ENCODE results near the gene TMEM81. TPM values are rescaled to one million over a fixed set of nuclear protein-coding genes. Genes with fewer than 3 reads are reported as not detected.

Gene TMEM81
- polyA plus RNA-seq, 1 of the 3 experiments (the other 2 are of a cell fraction) = 1.8 TPM

DNA sequence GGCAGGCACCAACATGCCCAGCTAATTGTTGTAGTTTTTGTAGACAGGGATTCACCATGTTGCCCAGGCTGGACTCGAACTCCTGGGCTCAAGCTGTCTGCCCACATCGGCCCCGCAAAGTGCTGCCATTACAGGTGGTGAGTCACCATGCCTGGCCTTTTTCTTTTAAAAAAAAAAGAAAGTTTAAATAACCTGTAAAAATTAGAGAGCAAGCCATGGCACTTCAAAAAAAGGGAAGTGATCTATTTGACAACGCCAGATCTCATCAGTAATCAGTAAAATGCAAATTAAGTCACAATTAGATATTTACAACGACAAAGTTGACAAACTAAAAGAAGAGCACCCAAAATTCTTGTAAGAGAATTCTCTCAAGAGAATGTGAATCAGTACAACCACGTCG, 40.5 kb upstream of the TMEM81 start:
- POLR2A ChIA-PET = no interaction called here
- no peak overlapping the region for H3K9ac ChIP-seq
- no peaks in the 10 kb centered on the region for H3K27me3 ChIP-seq (ENCODE audit: insufficient read depth)
- no peak overlapping the region for H3K4me2 ChIP-seq
- peaks cover 21% of the 10 kb centered on the region for H3K79me2 ChIP-seq (ENCODE audit: insufficient read depth)
- DNase-seq = no peak
- H3K4me1 ChIP-seq (ENCODE audit: control insufficient read depth in 1 of 2, insufficient read depth in 2 of 2, low read depth in 1 of 2, low read length in 1 of 2) = peaks cover 11 to 17% of the 10 kb centered on the region in 2 experiments; a peak in 3 of 4 replicates
- WGBS (ENCODE audit: low lambda C conversion rate) = 77% methylated on average over 7 of the region's 7 CpGs
- CTCF ChIA-PET = interaction anchor here (1.2 to 3.7 kb wide), 2 partner anchors 63 to 131 kb away, joined by 5 to 16 read pairs; no protein-coding TSS in a partner anchor
- no peaks in the 10 kb centered on the region for H3K9me3 ChIP-seq
- no peak overlapping the region for H2AFZ ChIP-seq (ENCODE audit: low read depth)
- no peaks in the 10 kb centered on the region for H3K36me3 ChIP-seq (replicated peaks in 1 of 2; ENCODE audit: control insufficient read depth in 1 of 2, insufficient read depth in 2 of 2, low read length in 1 of 2)
- no peak overlapping the region for H3K27ac ChIP-seq (ENCODE audit: low read depth in 2 of 2, low read length in 1 of 2)
- no peaks in the 10 kb centered on the region for H3K9me2 ChIP-seq
- peaks cover 6% of the 10 kb centered on the region for H3F3A ChIP-seq (replicated peaks; ENCODE audit: insufficient read depth)
- no peaks in the 10 kb centered on the region for H4K20me1 ChIP-seq (ENCODE audit: insufficient read depth)
- H3K4me3 ChIP-seq (ENCODE audit: low read depth in 2 of 2, low read length in 1 of 2) = no peak overlapping the region
- TF ChIP-seq, protein P1, sequence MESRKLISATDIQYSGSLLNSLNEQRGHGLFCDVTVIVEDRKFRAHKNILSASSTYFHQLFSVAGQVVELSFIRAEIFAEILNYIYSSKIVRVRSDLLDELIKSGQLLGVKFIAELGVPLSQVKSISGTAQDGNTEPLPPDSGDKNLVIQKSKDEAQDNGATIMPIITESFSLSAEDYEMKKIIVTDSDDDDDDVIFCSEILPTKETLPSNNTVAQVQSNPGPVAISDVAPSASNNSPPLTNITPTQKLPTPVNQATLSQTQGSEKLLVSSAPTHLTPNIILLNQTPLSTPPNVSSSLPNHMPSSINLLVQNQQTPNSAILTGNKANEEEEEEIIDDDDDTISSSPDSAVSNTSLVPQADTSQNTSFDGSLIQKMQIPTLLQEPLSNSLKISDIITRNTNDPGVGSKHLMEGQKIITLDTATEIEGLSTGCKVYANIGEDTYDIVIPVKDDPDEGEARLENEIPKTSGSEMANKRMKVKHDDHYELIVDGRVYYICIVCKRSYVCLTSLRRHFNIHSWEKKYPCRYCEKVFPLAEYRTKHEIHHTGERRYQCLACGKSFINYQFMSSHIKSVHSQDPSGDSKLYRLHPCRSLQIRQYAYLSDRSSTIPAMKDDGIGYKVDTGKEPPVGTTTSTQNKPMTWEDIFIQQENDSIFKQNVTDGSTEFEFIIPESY (IDR thresholded peaks at IDR 0.05; ENCODE audit: borderline replicate concordance, low read depth) = no peak
- no peak for TF ChIP-seq YY1 (IDR thresholded peaks at IDR 0.05; ENCODE audit: low read depth)
- no peak for TF ChIP-seq FOSL2 (IDR thresholded peaks at IDR 0.05; ENCODE audit: borderline replicate concordance, low read depth)
- TF ChIP-seq, protein P2, sequence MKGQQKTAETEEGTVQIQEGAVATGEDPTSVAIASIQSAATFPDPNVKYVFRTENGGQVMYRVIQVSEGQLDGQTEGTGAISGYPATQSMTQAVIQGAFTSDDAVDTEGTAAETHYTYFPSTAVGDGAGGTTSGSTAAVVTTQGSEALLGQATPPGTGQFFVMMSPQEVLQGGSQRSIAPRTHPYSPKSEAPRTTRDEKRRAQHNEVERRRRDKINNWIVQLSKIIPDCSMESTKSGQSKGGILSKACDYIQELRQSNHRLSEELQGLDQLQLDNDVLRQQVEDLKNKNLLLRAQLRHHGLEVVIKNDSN (IDR thresholded peaks at IDR 0.05; ENCODE audit: borderline replicate concordance, low read depth) = no peak
- no peak for TF ChIP-seq RFX5 (IDR thresholded peaks at IDR 0.05; ENCODE audit: low read length)
- no peak for TF ChIP-seq FOXJ3 (CRISPR knock-in tag; IDR thresholded peaks at IDR 0.05)
- no peak for TF ChIP-seq TAF1 (IDR thresholded peaks at IDR 0.05; ENCODE audit: borderline replicate concordance, low read depth, low read length)
- TF ChIP-seq NFIC (IDR thresholded peaks at IDR 0.05; ENCODE audit: borderline replicate concordance) = no peak
- no peak for TF ChIP-seq SMC3 (IDR thresholded peaks at IDR 0.05; ENCODE audit: low read depth, low read length)

DNA sequence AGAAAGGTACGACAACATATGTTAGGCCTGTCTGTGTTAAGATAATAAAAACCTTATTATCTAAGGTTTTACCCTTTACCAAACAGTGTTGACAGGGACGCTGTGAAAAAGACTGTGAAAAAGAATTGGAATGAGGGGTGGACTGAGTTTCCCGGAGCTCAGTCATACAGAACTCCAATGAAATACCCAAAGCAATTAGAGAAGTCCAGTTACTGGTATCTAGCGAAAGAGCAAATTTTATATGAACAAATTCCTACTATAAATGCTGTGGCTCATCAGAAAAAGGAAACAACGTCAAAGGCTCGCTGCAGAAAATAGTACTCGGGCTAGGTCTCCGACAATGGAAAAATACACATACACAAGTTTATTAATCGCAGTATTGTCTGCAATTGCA, 38.2 kb upstream of the TMEM81 start:
- TF ChIP-seq MEF2A (IDR thresholded peaks at IDR 0.05; ENCODE audit: borderline replicate concordance, low read depth) (no peak), FOXJ3 (CRISPR knock-in tag; IDR thresholded peaks at IDR 0.05) (no peak), FOSL2 (IDR thresholded peaks at IDR 0.05; ENCODE audit: borderline replicate concordance, low read depth) (no peak), YY1 (IDR thresholded peaks at IDR 0.05; ENCODE audit: low read depth) (no peak), RAD21 (IDR thresholded peaks at IDR 0.05; ENCODE audit: low read length) (no peak), GATA2 (CRISPR knock-in tag; IDR thresholded peaks at IDR 0.05) (no peak), RFX5 (IDR thresholded peaks at IDR 0.05; ENCODE audit: low read length) (no peak), EP300 (IDR thresholded peaks at IDR 0.05; ENCODE audit: borderline replicate concordance in 1 of 2, low read depth in 1 of 2, low read length in 1 of 2) (no peak)
- TF ChIP-seq, protein P3, sequence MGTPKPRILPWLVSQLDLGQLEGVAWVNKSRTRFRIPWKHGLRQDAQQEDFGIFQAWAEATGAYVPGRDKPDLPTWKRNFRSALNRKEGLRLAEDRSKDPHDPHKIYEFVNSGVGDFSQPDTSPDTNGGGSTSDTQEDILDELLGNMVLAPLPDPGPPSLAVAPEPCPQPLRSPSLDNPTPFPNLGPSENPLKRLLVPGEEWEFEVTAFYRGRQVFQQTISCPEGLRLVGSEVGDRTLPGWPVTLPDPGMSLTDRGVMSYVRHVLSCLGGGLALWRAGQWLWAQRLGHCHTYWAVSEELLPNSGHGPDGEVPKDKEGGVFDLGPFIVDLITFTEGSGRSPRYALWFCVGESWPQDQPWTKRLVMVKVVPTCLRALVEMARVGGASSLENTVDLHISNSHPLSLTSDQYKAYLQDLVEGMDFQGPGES (IDR thresholded peaks at IDR 0.05; ENCODE audit: low read depth, low read length) = no peak
- TF ChIP-seq, protein P4, sequence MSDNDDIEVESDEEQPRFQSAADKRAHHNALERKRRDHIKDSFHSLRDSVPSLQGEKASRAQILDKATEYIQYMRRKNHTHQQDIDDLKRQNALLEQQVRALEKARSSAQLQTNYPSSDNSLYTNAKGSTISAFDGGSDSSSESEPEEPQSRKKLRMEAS (IDR thresholded peaks at IDR 0.05; ENCODE audit: low read depth) = no peak
- TF ChIP-seq, protein P5, sequence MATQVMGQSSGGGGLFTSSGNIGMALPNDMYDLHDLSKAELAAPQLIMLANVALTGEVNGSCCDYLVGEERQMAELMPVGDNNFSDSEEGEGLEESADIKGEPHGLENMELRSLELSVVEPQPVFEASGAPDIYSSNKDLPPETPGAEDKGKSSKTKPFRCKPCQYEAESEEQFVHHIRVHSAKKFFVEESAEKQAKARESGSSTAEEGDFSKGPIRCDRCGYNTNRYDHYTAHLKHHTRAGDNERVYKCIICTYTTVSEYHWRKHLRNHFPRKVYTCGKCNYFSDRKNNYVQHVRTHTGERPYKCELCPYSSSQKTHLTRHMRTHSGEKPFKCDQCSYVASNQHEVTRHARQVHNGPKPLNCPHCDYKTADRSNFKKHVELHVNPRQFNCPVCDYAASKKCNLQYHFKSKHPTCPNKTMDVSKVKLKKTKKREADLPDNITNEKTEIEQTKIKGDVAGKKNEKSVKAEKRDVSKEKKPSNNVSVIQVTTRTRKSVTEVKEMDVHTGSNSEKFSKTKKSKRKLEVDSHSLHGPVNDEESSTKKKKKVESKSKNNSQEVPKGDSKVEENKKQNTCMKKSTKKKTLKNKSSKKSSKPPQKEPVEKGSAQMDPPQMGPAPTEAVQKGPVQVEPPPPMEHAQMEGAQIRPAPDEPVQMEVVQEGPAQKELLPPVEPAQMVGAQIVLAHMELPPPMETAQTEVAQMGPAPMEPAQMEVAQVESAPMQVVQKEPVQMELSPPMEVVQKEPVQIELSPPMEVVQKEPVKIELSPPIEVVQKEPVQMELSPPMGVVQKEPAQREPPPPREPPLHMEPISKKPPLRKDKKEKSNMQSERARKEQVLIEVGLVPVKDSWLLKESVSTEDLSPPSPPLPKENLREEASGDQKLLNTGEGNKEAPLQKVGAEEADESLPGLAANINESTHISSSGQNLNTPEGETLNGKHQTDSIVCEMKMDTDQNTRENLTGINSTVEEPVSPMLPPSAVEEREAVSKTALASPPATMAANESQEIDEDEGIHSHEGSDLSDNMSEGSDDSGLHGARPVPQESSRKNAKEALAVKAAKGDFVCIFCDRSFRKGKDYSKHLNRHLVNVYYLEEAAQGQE (IDR thresholded peaks at IDR 0.05; ENCODE audit: low read depth, low read length) = no peak
- TF ChIP-seq, protein P1 (IDR thresholded peaks at IDR 0.05; ENCODE audit: borderline replicate concordance, low read depth) = no peak
- POLR2A ChIA-PET = no interaction called here
- H3K4me3 ChIP-seq (ENCODE audit: low read depth in 2 of 2, low read length in 1 of 2) = peak overlapping the region; percentile 80 to 92
- peak overlapping the region; percentile 87 for H3K4me2 ChIP-seq
- H3K27ac ChIP-seq (ENCODE audit: low read depth in 2 of 2, low read length in 1 of 2) = peak overlapping the region; percentile 87 to 96
- no peaks in the 10 kb centered on the region for H4K20me1 ChIP-seq (ENCODE audit: insufficient read depth)
- no peak for DNase-seq
- 35% methylated on average over 9 of the region's 9 CpGs for WGBS (ENCODE audit: low lambda C conversion rate)
- H3K36me3 ChIP-seq (replicated peaks in 1 of 2; ENCODE audit: control insufficient read depth in 1 of 2, insufficient read depth in 2 of 2, low read length in 1 of 2) = peaks cover 0 to 3% of the 10 kb centered on the region in 2 experiments
- no peaks in the 10 kb centered on the region for H3K9me2 ChIP-seq
- CTCF ChIA-PET = interaction anchor here (0.7 to 3.7 kb wide), 12 partner anchors 12 to 137 kb away, joined by 3 to 19 read pairs (median 3); no protein-coding TSS in a partner anchor
- no peaks in the 10 kb centered on the region for H3K9me3 ChIP-seq
- H3K79me2 ChIP-seq (ENCODE audit: insufficient read depth) = peaks cover 42% of the 10 kb centered on the region
- H3K27me3 ChIP-seq (ENCODE audit: insufficient read depth) = no peaks in the 10 kb centered on the region
- peak overlapping the region; percentile 95 for H3K9ac ChIP-seq
- H3F3A ChIP-seq (replicated peaks; ENCODE audit: insufficient read depth) = peaks cover 5% of the 10 kb centered on the region
- H2AFZ ChIP-seq (ENCODE audit: low read depth) = peak overlapping the region; percentile 94
- H3K4me1 ChIP-seq (ENCODE audit: control insufficient read depth in 1 of 2, insufficient read depth in 2 of 2, low read depth in 1 of 2, low read length in 1 of 2) = peaks cover 11 to 17% of the 10 kb centered on the region in 2 experiments; a peak in 3 of 4 replicates

All from SK-N-SH (cell line).